Measurements from ENCODE around the gene SIX2.
"Not testable (repeated sequence)": the region's sequence is repeated elsewhere in the genome, so short reads cannot be mapped to it uniquely, and the experiment has no call there.

The SIX2 gene

GRCh38 chr2:45009303-45009927 lies at the start of gene SIX2:
SIX2 (minus strand) TSS chr2:45009452; CDS start chr2:45009110, 342 bp downstream.
- peak; percentile 90 for DNase-seq

DNA sequence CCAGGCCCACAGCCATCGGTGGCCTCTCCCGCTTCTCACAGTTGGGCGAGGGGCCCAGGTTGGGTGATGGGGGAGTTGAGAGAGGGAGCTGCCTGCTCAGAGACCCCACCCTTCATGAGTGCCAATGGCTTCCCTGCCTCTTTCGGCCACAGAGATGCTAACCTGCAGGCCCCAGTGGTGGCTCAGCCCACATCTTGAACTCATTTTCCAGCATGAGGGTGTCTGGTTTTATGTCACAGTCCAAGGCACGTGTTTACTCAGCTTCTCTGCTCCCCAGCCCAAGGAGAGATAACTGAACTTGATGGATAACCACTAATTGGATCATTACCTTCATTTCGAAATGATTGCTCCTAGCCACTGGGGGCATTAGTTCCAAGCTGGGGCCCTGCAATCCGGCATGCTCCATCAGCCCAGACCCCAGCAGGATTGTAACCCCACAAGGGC lies 45.9 kb upstream of the SIX2 start:
- no peak for DNase-seq

DNA sequence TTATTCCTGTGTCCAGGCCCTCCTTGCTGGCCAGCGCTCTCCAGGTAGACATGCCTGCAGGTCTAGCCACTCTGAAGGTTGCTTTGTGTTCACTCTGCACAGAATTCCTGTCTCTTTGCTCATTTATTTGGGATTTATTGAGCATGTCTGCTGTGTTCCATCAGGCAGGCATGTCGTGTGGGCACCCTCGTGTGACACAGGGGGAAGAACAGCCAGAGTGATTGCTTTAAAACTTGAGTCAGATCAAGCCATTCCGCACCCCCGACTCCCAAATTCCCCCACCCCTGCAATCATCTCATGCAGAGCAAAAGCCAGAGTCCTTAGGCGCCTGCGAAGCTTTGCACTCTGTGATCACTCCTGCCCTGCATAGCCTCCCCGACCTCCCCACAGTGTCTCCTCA lies 44.7 kb upstream of the SIX2 start:
- no peak for DNase-seq

- no peak for DNase-seq
Observed at GRCh38 chr2:45052388-45052928, 43.2 kb upstream of the SIX2 start.

DNA sequence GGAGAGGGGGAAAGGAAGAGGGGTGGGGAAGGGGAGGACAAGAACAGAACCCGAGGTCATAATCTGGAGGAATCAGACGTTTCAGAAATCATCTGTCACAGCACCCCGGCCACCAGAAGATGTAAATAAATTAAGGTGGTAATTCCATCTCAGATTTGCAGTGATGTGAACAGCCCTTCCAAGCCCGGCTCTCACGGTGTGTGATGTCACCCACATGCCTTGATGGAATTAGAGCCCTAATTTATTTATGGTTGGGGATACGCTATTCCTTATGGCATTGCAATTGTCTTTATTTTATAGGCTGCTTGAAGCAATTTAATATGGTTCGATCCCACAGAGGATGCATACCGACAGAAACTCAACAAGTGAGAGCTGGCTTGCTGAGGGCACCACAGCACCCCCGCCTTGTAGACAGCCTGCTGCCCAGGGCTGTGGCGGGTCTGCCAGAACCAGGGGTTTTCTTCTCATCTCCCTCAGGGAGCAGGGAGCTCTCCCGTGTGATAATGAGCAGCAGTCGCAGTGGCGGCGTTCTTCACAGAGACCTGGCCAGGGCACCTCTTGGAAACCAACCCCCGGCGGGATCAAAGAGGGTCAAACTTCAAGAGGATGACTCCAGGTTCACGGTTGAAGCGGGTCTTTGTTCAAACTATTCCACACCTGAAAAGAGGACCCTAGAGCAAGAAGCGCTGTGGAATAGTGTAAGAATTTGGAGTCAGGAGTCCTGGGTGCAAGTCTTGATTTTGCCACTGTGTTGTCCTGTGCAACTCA lies 40.5 kb upstream of the SIX2 start:
- no peak for DNase-seq

- DNase-seq: no peak
Observed at GRCh38 chr2:45047301-45047700, 38.0 kb upstream of the SIX2 start.

- no peak for DNase-seq
Observed at GRCh38 chr2:45046786-45047185, 37.5 kb upstream of the SIX2 start.

DNA sequence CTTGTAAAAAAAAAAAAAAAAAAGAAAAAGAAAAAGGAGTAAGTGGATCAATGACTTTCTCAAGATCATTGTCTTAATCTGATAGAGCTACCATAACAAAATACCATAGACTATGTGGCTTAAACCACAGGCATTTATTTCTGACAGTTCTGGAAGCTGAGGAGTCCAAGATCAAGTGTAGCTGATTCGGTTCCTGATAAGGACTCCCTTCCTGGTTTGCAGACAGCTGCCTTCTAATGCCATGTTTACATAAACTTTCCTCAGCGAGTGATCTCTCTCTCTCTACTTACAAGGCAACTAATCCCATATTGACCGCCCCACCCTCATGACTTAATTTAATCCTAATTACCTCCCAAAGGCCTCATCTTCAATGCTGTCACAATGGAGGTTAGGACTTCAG lies 36.5 kb upstream of the SIX2 start:
- no peak for DNase-seq

GRCh38 chr2:45044916-45045315 lies 35.7 kb upstream of the SIX2 start:
- DNase-seq: no peak

- no peak for DNase-seq
Observed at GRCh38 chr2:45043174-45043573, 33.9 kb upstream of the SIX2 start.

DNA sequence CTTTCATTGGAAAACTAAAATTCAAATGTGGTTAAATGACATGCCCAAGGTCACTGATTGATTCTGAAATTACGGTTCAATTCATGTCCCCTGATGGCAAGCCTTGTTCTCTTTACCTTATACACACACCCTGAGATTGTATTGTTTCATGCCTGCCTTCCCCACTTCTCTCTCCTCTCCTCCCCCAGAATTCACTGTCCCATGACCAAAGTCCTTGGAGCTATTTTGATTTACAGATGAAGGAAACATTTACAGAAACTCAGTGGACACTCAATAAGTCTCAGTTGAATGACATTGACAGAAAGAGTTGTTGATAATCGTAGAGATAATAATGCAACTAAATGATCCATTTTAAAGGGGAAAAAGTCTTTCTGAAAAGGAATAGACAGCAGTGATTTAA lies 33.1 kb upstream of the SIX2 start:
- DNase-seq: no peak

GRCh38 chr2:45040786-45041185 lies 31.5 kb upstream of the SIX2 start:
- no peak for DNase-seq

- not testable (repeated sequence) for DNase-seq
Observed at GRCh38 chr2:45039804-45040203, 30.6 kb upstream of the SIX2 start.

- not testable (repeated sequence) for DNase-seq
Observed at GRCh38 chr2:45038861-45039260, 29.6 kb upstream of the SIX2 start.

DNA sequence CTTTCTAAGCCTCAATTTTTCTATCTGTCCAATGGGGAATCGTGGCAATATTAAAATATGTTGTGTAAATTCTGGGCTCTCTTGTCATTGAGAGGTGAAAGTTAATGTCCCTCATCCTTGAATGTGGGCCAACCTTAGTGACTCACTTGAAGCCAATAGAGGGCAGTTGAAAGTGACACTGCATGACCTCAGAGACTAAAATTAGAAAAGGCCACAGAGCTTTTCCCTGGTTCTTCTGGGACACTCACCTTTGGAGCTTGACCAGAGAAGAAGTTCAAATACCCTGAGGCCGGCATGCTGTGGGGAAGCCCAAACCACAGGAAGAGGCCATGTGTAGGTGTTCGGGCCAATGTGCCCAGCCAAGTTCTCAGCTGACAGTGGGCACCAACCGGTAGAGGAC lies 24.1 kb upstream of the SIX2 start:
- DNase-seq: no peak

DNA sequence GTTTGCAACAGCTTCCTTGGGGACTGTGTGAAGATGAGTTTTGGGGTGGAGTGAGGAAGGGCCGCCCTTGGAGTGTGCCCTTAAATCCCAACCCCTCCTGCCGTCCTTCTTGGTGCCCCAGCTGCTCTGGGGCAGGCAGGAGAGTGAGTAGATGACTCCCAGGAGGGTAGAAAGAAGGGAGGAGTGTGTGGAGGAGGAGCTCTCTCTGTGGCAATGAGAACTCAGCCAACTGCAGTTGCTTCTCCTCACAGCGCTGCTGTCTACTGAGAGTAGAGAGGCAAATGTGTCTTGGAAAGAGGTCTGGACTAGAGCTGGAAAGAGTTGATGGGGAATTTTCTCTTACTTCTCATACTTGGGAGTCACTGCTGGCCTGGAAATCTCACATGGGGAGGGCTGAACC lies 21.8 kb upstream of the SIX2 start:
- no peak for DNase-seq

DNA sequence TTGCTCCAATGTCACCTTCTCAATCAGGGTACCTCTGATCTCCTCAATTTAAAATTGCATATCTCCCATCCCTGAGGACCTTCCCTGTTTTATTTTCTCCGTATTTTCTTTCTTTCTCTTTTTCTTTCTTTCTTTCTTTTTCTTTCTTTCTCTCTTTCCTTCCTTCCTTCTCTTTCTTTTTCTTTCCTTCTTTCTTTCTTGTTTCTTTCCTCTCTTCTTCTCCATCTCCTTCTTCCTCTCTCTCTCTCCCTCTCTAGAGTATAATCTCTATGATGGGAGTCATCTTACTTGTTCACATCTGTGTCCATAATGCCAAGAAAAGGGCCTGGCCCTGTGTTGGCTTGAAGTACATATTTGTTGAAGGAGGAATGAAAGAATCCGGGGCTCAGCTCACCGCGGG lies 21.3 kb upstream of the SIX2 start:
- no peak for DNase-seq

GRCh38 chr2:45029215-45029614 lies 20.0 kb upstream of the SIX2 start:
- no peak for DNase-seq

DNA sequence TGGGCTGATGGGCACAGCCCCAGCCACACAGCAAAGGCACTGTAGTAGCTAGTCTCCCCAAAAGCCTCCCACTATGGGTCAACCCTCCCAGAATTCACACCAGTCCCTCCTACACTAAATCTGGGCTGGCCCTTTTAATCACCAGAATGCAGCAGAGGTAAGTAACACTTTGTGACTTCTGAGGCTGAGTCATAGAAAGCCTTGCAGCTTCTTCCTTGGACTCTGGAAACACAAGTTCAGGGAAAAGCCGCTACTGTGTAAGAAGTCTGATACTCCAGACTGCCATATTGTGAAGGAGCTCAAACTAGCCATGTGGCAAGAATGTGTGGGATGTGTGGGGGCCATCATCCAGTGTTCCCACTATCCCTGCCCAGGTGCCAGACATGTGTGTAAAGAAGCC lies 19.0 kb upstream of the SIX2 start:
- no peak for DNase-seq

DNA sequence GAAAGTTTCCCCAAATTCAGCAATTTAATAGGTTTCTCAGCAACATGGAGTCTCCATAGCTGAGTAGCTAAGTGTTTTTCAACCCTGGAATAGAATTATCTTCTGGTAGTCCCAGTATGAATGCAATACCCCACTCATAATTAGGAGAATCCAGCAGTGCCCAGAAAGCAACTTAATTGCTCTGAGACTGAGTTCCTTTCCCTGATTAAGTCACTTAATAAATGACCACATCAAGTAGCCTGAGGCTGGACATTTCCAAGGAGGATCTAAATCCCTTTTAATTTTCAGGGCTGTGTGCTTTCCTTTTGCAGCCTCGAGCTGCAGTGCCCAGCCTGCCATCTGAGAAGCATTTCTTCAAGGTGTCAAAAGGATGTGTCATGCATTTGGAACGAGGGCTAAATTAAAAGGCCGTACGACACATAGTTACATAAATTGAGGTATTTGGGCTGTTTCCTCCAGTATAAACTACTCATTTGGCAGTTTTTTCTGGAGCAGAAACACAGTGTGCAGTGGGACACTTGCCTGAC lies 17.7 kb upstream of the SIX2 start:
- DNase-seq: no peak

- DNase-seq: no peak
Observed at GRCh38 chr2:45024600-45025291, 15.5 kb upstream of the SIX2 start.

- no peak for DNase-seq
Observed at GRCh38 chr2:45024097-45024496, 14.8 kb upstream of the SIX2 start.

- no peak for DNase-seq
Observed at GRCh38 chr2:45020439-45020838, 11.2 kb upstream of the SIX2 start.

- DNase-seq: no peak
Observed at GRCh38 chr2:45018023-45018422, 8.8 kb upstream of the SIX2 start.
